HG03108 (cell line): Measurements from ENCODE around the gene CDH23.

ENCODE experiments used
- ATAC-seq: cut with Tn5 transposase; IDR thresholded peaks from one replicate; pipeline ENCODE4 v1.9.1; 2021; ENCODE audit warnings: moderate library complexity; ENCODE audit not compliant: unreplicated experiment

Gene CDH23

DNA sequence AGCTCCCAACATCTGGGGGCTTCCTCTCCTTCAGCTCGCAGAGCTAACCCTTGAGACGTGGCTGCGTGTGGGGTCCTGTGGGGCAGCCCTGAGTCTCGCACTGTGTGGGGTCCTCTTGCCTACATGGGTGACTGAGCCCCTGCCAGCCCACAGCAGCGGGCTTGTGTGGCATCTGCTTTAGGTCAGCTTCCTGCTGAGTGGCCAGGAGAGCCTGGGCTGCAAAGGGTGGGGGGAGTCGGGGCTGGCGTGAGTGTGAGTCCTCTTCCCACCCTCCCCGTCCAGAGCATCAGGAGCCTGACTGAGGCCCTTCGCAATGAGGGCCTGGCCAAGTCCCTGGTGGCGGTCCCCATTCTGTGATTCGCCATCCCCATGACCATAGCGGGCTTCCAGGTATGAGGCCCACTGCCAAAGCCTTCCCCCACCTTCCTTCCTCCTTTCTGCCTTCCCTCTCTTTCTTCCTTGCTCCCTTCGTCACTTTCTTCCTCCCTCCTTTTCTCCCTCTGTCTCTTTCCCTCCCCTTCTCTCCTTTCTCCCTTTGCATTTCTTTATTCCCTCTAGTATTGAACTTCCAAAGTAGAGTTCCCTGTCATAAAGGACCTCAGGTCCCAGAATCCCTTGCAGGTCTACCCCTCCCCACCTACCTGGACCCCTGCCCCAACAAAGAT lies 85.2 kb downstream of the CDH23 start:
- ATAC-seq, result no peak

DNA sequence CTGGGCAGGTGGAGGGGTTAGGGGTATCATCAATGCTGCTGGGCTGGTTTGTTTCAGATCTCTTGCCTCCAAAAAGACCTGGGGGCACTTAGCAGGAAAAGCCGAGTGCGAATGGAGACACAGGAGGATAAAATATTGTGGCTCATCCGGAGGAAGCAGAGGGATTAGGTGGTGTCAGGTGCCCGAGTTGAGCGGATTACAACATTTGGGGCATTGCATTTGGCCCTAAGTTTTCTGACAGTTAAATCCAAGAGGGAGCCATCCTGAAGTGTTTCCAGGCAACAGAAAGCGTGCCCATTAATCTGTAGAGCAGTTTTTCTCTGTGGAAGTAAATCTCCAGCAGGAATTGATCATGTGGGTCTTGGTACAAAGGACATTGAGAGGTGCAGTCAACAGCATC lies 85.9 kb downstream of the CDH23 start:
- ATAC-seq, result no peak

DNA sequence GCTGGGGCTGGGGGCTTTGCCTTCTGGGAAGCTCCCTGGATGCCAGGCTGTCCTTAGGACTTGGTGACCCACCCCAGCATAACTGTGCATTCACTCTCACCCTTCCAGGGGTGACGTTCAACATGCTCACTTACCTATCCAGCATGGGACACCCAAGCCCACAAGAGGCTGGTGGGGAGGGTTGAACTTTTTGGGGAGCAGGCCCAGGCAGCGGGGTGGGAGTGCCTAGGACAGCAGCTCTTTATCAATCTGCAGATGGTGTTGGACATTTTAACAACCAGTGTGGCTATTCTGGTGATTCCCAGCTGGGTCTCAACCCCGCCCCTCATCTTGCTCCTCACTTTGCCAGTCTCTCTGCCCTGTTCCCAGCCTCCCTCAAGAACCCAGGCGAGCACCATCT lies 86.4 kb downstream of the CDH23 start:
- no peak for ATAC-seq

DNA sequence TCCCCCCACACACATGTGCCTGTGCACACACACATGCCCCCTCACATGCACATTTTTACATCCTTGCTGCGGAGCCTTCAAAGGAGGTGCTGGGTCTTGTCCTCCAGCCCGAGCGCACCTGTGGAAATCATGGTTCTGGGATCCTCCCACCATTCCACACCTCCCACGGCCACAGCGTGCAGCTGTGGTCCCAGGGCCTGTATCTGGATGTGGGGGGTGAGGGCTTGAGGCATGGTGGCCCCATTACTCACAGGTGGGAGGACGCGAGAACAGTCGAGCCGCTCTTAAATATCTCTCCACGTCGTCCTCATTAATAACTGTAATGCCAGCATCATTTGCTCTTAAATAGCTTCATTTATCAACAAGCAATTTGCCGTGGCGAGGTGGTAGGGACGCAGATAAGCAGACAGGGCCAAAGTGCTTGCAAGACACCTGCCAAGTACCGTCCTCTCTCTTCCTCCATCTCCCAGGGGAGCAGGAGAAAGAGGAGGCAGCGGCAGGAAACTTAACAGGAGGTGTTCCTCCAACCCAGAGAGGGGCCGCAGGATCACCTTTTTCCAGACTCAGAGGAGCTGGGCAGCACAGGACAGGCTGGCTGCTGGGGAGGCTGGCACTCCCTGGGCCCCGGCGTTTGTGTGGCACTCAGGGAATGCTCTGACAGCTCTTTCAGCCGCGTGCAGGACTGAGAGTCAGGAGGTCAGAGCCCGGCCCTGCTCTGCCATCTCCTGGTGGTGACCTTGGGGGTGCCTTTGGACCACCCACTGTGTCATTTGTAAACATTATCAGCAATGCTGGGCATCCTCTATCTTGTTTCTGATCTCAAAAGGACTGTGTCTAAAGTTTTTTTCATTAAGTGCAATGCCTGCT lies 87.4 kb downstream of the CDH23 start:
- no peak for ATAC-seq

DNA sequence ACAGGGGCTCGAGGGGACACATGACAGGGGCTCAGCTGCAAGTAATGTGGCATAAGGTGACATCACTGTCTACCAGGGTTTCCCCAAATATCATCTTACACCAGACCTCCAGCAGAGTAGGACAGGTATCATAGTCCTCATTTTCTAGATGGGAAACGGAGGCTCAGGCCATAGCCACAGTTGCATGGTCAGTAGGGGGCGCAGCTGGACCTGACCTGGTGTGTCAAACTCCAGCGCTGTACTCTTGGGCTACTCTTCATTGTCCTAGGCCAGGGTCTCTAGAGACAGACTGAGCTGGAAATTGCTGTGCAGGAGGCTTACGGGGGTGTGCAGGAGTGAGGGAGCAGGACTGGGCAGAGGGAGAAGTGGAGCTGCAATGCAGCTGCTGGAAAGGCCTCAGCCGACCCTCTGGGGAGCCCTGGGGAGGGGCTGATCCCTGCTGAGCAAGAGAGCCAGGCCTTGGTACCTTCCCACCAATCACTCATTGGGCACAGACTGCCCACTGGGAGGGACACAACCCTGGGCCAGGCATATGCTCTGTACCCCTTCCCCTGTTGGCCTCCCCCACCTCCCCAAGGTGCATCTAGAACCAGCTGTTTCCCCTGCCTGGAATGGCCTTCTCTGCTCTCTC lies 89.9 kb downstream of the CDH23 start:
- no peak for ATAC-seq

DNA sequence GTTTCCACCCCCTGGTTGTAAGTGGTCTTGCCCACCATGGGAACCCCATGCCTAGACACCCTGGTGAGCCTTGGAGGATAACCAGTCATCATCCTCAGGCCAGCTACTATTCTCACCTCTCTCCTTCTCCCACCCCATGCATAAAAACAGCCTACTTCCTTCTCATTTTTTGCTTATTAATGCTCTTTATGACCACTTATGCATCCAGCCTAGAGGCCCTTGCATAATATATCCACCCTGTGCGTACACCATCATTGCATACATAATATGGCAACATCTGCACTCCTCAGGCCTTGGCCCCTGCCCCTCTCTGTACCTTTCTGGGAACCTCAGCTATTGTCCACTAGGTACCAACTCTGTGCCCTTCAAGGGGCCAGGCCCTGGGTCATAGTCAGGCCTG lies 91.0 kb downstream of the CDH23 start:
- ATAC-seq, result no peak

DNA sequence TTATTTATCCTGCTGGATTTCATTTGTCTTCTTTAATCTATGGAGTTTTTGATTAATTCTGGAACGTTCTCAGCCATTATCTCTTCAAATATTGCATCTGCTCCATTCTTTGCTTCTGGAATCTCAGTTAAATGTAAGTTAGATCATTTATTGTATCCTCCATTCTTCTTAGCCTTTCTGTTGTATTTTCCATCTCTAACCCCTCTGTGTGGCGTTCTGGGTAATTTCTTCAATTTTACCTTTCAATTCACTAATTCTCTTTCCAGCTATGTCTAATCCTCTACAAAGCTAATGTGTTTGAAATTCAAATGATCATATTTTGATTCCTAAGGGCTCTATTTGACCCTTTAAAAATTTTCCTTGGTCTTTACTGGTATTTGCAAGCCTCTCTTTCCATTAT lies 92.4 kb downstream of the CDH23 start:
- ATAC-seq, result no peak

DNA sequence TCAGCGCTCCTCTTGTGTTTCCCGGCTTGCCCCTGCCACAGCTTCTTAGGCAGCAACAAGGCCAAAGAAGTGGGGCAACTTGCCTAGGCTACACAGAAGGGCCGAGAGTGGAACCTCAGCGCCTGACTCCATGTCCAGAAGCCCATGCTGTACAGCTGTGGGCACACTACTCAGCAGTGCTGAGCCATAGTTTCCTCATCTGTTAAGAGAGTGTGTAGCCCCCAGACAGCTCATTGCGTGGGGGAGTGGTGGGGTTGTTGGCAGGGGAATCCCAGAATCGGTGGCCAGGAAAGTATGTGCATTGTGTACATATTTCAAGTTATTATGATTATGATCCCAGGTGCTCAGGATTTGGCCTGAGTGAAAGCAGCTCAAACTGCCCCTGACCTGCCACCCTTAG lies 96.2 kb downstream of the CDH23 start:
- no peak for ATAC-seq

DNA sequence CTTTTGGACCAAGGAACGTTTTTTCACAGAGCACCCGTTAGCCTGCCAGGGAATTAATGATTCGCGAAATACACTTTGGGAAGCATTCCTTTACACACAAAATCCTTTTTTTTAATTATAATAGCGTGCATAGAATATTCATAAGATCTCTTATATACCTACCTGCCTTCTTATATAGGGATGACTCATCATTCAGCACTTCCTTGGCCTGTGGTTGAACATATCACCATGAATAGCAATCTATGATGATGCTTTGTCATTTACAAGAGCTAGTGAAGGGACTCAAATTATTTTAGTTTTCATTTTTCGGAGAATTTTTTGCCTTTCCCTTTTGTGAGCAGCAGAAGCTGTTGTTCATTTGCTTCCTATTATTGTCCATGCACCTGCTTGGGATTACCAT lies 97.0 kb downstream of the CDH23 start:
- ATAC-seq, result no peak

DNA sequence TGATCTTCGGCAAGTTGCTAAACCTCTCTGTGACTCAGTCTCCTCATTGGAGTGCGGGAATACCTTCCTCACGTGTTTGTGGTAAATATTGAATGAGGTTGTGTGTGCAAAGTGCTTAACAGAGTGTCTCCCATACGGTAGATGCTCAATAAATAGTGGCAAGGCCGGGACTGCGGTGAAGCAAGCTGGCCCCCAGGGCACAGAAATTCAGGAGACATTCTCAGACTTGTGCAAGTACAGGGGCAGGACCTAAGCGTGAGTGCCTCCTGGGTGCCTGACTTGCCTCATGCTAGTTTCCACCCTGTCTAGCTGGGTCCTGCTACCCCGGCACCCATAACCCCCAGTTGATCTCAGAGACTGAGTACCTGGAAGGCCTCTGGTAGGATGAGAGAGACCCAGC lies 97.8 kb downstream of the CDH23 start:
- no peak for ATAC-seq

DNA sequence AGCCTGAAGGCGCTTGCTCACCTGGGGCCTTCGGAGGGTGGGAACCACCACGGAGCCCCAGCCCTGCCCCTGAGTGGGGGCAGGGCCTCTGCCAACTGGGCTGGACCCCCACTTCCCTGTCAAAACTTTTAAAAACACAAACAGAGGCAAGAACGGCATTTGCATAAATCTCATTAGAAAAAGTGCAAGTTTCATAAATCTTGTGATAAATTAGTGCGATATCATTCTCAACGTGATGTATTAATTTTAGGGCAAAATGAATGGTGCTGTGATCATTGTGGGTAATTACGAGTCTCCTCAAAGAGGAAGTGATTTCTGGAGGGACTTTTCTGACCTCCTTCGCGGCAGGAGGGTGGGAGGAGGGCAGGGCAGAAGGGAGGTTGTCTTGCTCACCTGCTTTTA lies 98.3 kb downstream of the CDH23 start:
- no peak for ATAC-seq

DNA sequence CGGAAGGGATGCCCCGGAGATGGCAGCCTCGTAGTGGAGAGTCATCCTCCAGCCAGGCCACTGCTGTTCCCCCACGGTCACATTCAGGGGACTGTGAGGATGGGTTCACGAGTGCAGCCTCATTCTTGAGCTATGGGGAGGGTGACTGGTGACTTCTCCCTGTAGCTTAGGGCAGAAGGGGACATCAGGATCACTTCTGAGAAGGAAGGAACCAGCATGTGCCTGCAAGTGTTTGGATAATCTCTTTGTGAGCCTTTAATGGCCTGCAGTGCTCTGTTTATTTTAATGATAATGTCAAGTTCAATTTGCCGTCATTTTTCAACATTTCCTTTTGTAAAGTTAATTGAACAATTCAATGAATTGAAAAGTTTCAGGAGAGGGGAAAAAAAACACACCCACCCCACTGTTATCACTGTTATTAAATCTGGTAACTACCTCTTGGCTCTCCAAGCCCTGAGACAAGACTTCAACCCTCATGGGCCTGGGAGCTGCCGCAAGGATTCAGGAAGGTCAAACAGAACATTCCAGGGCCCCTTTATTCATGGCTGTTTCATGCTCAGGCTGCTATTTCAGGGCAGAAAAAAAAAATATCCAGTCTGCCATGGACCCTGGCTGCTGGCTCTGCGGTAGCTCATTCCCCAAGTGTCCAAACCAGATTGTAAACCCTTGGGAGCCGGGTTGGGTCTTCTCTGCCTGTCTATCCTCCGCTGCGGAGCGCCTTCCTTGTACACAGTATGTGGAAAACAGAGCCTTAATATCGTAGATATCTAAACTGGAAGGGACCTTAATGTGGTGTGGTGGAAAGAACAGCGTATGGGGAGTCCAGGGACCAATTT lies 100.4 kb downstream of the CDH23 start:
- ATAC-seq, result no peak

DNA sequence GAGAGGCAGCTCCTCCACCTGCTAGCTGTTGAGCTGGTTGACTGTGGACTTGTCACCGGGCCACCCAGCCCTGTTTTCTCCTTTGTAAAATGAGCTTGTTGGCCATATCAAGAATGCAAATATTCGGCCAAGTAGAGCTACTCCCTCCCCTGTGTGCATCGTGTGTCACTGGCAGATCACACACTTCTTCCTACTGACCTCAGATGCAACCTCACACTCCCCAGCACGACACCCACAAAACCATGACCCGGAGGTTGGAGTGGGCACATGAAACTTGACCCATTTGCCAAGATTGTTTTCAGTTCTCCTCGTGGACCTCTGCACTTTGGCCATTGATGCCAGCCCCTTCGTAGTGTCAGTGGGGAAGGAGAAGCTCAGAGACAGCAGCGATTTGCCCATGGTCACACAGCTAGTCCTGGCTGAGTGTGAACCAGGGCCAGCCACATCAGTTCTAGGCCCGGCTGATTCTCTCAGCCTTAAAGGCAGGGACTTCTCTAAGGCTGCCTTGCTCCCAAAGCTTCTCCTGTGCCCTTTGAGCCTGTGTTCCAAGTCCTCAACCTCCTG lies 101.1 kb downstream of the CDH23 start:
- ATAC-seq, result no peak

DNA sequence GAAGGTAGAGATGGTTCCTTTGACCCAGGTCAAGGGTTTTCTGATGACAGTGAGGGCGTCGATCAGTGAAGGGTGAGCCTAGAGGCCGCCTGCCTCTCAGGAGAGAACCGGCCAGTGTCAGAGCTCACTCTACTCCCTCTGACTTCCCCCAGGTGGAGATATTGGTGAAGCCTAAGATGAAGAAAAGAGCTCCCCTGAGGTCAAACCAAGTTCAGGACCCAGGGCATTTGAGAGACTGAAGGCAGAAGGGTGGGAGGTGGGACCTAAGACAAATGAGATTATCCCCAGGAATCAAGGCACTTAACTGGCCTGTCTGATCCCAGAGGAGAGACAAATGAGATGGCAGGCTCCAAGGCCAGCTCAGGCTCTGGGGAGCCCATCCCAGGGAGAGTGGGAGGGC lies 104.7 kb downstream of the CDH23 start:
- no peak for ATAC-seq

DNA sequence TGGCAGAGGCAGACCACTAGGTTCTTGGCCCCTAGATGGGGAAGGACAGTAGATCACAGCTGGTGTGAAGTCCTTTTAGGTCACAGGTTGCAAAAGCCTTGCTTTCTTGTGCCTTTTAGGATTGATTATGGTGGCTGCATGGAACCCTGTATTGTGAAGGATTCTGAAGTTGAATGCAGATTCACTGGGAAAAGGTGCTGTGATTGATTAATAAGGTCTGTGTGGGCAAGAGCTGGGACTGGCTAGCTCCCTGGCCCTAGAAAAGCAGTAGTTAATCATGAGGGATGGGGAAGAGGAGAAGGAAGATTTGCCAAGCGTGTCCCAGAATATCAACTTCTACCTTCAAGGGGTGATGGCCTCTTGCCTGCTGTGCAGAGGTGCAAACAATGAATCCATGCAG lies 105.5 kb downstream of the CDH23 start:
- ATAC-seq, result no peak

DNA sequence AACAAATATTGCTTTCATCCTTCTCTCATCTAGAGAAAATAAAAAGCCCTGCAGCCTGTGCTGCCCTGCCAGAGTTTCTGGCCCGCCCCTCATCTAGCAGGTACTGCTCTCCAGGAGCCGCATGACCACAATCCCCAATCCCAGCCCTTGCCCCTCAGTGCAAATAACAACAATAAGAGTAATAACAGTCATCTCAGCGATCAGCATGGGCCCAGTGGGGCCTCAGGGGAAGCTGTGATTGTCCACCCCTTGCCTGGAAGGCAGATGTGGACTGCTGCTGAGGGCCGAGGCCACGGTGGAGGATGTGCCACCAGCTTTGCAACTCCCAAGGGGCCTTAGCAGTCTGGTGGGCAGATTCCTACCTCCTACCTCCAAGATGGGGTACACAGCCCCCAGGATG lies 106.1 kb downstream of the CDH23 start:
- no peak for ATAC-seq

DNA sequence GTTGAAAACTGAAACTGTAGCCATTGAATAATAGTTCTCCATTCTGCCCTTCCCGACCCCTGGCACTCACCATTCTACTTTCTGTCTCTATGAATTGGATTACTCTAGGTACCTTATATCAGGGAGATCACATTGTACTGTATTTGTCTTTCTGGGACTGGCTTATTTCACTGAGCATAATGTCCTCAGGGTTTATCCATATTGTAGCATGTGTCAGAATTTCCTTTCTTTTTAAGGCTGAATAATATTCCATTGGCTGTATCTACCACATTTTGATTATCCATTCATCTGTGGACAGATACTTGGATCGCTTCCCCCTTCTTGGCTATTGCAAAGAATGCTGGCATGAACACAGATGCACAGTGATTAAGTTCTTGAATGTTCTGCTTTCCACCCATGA lies 107.4 kb downstream of the CDH23 start:
- no peak for ATAC-seq

DNA sequence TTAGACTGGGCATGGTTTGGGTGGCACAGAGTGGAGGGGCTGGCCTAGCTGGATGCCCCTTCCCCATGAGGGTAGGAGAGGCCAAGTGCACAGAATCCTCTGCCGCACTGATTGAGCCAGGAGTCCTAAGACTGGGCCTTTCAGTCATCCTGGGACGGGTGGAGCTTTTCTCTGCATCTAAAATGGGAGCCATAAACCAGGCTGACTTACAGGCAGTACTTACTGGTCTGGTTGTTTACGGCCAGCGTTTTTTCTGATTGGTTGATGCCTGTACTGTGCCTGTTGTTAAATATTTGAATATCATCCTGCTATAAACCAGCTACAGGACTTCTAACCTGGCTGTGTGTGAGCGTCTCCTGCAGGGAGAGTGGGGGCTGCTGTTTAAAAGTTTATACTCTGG lies 107.8 kb downstream of the CDH23 start:
- no peak for ATAC-seq

DNA sequence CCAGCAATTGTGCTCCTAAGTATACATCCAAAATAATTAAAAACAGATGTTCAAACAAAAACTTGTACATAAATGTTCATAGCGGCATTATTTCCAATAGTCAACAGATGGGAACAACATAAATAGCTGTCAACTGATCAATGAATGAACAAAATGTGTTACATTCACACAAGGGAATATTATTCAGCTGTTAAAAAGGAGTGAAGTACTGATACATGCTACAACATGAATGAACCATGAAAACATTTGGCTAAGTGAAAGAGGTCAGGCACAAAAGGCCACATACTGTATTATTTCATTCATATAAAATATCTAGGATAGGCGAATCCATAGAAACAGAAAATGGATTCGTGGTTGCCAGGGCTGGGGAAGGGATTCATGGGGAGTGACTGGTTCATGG lies 109.1 kb downstream of the CDH23 start:
- no peak for ATAC-seq

DNA sequence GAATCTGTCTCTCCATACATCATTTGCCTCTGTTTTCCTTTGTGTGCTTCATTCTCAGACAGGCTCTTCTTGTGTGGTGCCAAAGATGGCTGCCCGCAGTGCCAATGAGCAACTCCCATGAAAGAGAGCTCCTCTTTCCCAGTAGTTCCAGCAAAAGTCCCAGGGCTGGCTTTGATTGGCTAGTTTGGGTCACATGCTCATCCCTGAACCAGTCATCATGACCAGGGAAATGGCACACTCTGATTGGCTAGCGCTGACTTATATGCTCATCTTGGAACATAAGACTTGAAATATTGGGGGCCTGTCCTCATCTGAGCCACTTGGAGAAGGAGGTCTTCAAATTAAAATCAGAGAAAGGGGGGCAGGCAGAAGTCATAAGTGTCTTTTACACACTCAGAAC lies 112.7 kb downstream of the CDH23 start:
- no peak for ATAC-seq

DNA sequence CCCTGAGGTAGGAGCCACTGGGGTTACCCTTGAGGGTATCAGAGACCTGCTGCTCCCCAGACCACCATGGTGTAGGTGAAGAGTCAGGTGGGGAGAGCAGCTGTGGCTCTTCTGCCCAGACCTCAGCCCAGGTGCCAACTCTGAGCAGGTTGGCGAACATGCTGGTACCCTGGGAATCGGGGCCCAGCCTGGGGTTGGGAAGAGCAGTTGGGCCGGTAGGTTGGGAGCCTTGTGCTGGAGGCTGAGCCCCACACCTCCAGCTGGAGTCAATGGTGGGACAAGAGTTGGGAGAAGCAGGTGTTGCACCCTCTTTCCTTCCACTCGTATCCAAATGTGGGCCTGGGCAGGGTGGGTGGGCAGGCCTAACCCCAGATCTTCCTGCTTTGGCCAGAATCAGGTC lies 114.5 kb downstream of the CDH23 start:
- ATAC-seq, result no peak
